Measurements from ENCODE around the gene SCEL.

Gene SCEL

GRCh38 chr13:77502104-77502720, 33.3 kb upstream of the SCEL start:
- H3K9me2 ChIP-seq (ENCODE audit: low read depth, low read length), result no peaks in the 10 kb centered on the region
- no peak overlapping the region for H2AFZ ChIP-seq (ENCODE audit: low read length)
- H3K27ac ChIP-seq (ENCODE audit: low read depth, low read length, poor library complexity, severe bottlenecking), result no peak overlapping the region
- H3K36me3 ChIP-seq (ENCODE audit: insufficient read depth, low read length), result no peaks in the 10 kb centered on the region
- no peak for TF ChIP-seq CTCF (IDR thresholded peaks at IDR 0.05; ENCODE audit: low read length)
- TF ChIP-seq EZH2 (IDR thresholded peaks at IDR 0.05; ENCODE audit: borderline replicate concordance, low read length), result no peak
- no peak overlapping the region for H3K4me3 ChIP-seq (ENCODE audit: low read depth, low read length, poor library complexity, severe bottlenecking)
- H3K4me2 ChIP-seq (ENCODE audit: low read length), result no peak overlapping the region
- H4K20me1 ChIP-seq (ENCODE audit: insufficient read depth, low read length), result no peaks in the 10 kb centered on the region
- no peaks in the 10 kb centered on the region for H3K79me2 ChIP-seq (ENCODE audit: insufficient read depth, low read length)
- no peaks in the 10 kb centered on the region for H3F3A ChIP-seq (ENCODE audit: insufficient read depth, low read length)
- H3K27me3 ChIP-seq (ENCODE audit: insufficient read depth, low read length), result no peaks in the 10 kb centered on the region
- H3K9ac ChIP-seq (ENCODE audit: low read length), result no peak overlapping the region
- no peaks in the 10 kb centered on the region for H3K9me3 ChIP-seq (ENCODE audit: low read length)
- H3K4me1 ChIP-seq (ENCODE audit: insufficient read depth, low read length, severe bottlenecking), result peaks cover 22% of the 10 kb centered on the region

- H3K9ac ChIP-seq (ENCODE audit: low read length), result no peak overlapping the region
- TF ChIP-seq CTCF (IDR thresholded peaks at IDR 0.05; ENCODE audit: low read length) (no peak), EZH2 (IDR thresholded peaks at IDR 0.05; ENCODE audit: borderline replicate concordance, low read length) (no peak)
- no peaks in the 10 kb centered on the region for H3K9me3 ChIP-seq (ENCODE audit: low read length)
- no peak overlapping the region; the same call in 1 of the 2 replicates for H2AFZ ChIP-seq (ENCODE audit: low read length)
- H3K4me2 ChIP-seq (ENCODE audit: low read length), result peak overlapping the region; percentile 1; the same call in 1 of the 2 replicates
- no peaks in the 10 kb centered on the region for H3F3A ChIP-seq (ENCODE audit: insufficient read depth, low read length)
- H3K79me2 ChIP-seq (ENCODE audit: insufficient read depth, low read length), result no peaks in the 10 kb centered on the region
- H3K4me3 ChIP-seq (ENCODE audit: low read depth, low read length, poor library complexity, severe bottlenecking), result no peak overlapping the region
- H3K36me3 ChIP-seq (ENCODE audit: insufficient read depth, low read length), result no peaks in the 10 kb centered on the region
- no peaks in the 10 kb centered on the region for H3K27me3 ChIP-seq (ENCODE audit: insufficient read depth, low read length)
- H3K27ac ChIP-seq (ENCODE audit: low read depth, low read length, poor library complexity, severe bottlenecking), result peak overlapping the region; percentile 2
- no peaks in the 10 kb centered on the region for H4K20me1 ChIP-seq (ENCODE audit: insufficient read depth, low read length)
- H3K4me1 ChIP-seq (ENCODE audit: insufficient read depth, low read length, severe bottlenecking), result peaks cover 22% of the 10 kb centered on the region
- no peaks in the 10 kb centered on the region for H3K9me2 ChIP-seq (ENCODE audit: low read depth, low read length)
Measured at GRCh38 chr13:77503398-77503797, 32.1 kb upstream of the SCEL start.

GRCh38 chr13:77506874-77507273, 28.6 kb upstream of the SCEL start:
- H3F3A ChIP-seq (ENCODE audit: insufficient read depth, low read length), result no peaks in the 10 kb centered on the region
- peak; percentile 63 for TF ChIP-seq CTCF (IDR thresholded peaks at IDR 0.05; ENCODE audit: low read length)
- no peak for TF ChIP-seq EZH2 (IDR thresholded peaks at IDR 0.05; ENCODE audit: borderline replicate concordance, low read length)
- H3K36me3 ChIP-seq (ENCODE audit: insufficient read depth, low read length), result no peaks in the 10 kb centered on the region
- H3K9ac ChIP-seq (ENCODE audit: low read length), result no peak overlapping the region
- no peaks in the 10 kb centered on the region for H3K27me3 ChIP-seq (ENCODE audit: insufficient read depth, low read length)
- H3K9me2 ChIP-seq (ENCODE audit: low read depth, low read length), result no peaks in the 10 kb centered on the region
- no peak overlapping the region for H2AFZ ChIP-seq (ENCODE audit: low read length)
- H3K27ac ChIP-seq (ENCODE audit: low read depth, low read length, poor library complexity, severe bottlenecking), result no peak overlapping the region
- no peak overlapping the region for H3K4me2 ChIP-seq (ENCODE audit: low read length)
- H3K4me1 ChIP-seq (ENCODE audit: insufficient read depth, low read length, severe bottlenecking), result peaks cover 20% of the 10 kb centered on the region
- H3K9me3 ChIP-seq (ENCODE audit: low read length), result no peaks in the 10 kb centered on the region
- no peaks in the 10 kb centered on the region for H4K20me1 ChIP-seq (ENCODE audit: insufficient read depth, low read length)
- H3K79me2 ChIP-seq (ENCODE audit: insufficient read depth, low read length), result no peaks in the 10 kb centered on the region
- no peak overlapping the region for H3K4me3 ChIP-seq (ENCODE audit: low read depth, low read length, poor library complexity, severe bottlenecking)
